ENCODE data around the gene RTRAF. TPM values are rescaled to one million over a fixed set of nuclear protein-coding genes. Genes with fewer than 3 reads are reported as not detected.

The RTRAF gene
- total and polyA plus RNA-seq, 12 donors: 178 to 276 (median 214) TPM

- Histone ChIP-seq H3K27me3 (no peaks in the 10 kb centered on the region), H3K4me3 (no peak overlapping the region), H3K27ac (peak overlapping the region in 2 of 10 donors; percentile 5 to 15), H3K36me3 (peaks cover 0 to 97% (median 17%) of the 10 kb centered on the region in 9 donors), H3K9me3 (no peaks in the 10 kb centered on the region), H3K4me1 (peaks cover 0 to 72% (median 56%) of the 10 kb centered on the region in 9 donors)
- ATAC-seq (no peak), DNase-seq (peak in 1 of 2 donors; percentile 39)
- intact Hi-C loops (cut with DNase I): loop anchor here in 8 of 10 donors (1.0 to 10.0 kb wide), 11 partner anchors 19 to 279 kb away; partner anchors contain the start of genes NID2 (in 6 of the 8) and PTGDR (in 1 of the 8)
- WGBS, 2 donors: 41 to 58% methylated on average over 4 of the region's 4 CpGs
- TF ChIP-seq, protein P1, sequence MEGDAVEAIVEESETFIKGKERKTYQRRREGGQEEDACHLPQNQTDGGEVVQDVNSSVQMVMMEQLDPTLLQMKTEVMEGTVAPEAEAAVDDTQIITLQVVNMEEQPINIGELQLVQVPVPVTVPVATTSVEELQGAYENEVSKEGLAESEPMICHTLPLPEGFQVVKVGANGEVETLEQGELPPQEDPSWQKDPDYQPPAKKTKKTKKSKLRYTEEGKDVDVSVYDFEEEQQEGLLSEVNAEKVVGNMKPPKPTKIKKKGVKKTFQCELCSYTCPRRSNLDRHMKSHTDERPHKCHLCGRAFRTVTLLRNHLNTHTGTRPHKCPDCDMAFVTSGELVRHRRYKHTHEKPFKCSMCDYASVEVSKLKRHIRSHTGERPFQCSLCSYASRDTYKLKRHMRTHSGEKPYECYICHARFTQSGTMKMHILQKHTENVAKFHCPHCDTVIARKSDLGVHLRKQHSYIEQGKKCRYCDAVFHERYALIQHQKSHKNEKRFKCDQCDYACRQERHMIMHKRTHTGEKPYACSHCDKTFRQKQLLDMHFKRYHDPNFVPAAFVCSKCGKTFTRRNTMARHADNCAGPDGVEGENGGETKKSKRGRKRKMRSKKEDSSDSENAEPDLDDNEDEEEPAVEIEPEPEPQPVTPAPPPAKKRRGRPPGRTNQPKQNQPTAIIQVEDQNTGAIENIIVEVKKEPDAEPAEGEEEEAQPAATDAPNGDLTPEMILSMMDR (IDR thresholded peaks at IDR 0.05): peak; percentile 63 to 94 (median 84)
These were observed 6.9 kb downstream of the RTRAF start for GRCh38 chr14:51996148-51996746.

DNA sequence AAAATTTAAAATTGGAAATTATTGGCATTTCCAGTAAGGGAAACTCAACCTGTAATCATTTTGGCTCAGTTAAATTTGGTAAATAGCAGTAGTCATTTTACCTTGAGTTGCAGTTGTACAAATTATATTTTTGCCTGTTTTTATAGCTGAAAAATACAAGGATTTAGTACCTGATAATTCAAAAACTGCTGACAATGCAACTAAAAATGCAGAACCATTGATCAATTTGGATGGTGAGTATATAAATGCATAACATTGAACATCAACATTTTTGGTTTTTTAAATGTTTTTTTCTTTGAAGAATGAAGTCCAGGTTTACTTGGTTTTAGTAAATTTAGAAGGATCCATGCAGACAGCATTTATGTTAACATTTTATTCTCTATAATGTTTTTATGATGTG, 9.0 kb downstream of the RTRAF start:
- H3K27me3 ChIP-seq: no peaks in the 10 kb centered on the region
- H3K36me3 ChIP-seq: peaks cover 0 to 97% (median 19%) of the 10 kb centered on the region in 9 donors
- H3K9me3 ChIP-seq: no peaks in the 10 kb centered on the region
- TF ChIP-seq, protein P1 (IDR thresholded peaks at IDR 0.05): no peak
- ATAC-seq: no peak
- intact Hi-C loops (cut with DNase I): loop anchor here in 7 of 10 donors (5.0 to 10.0 kb wide), 7 partner anchors 66 to 276 kb away; partner anchors contain the start of genes NID2 (in 5 of the 7) and PTGDR (in 1 of the 7)
- peaks cover 0 to 72% (median 46%) of the 10 kb centered on the region in 9 donors for H3K4me1 ChIP-seq
- H3K4me3 ChIP-seq: no peak overlapping the region
- H3K27ac ChIP-seq: no peak overlapping the region
- DNase-seq: no peak

DNA sequence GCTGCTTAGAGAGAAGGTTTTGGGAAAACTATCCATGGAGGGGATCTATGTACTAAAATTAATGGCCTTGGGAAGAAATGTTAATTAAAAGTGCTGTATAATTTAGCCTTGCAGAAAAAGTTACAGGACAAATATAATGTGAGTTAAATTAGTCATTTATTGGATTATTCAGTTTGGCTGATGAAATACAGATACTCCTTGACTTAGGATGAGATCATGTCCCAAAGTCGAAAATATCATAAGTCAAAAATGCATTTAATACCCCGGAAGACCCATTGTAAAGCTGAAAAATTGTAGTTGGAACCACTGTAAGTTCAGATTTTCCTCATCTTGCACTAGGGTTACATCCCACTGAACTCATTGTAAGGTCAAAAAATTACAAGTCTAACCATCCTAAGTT, 9.7 kb downstream of the RTRAF start:
- DNase-seq (no peak), ATAC-seq (no peak)
- intact Hi-C loops (cut with DNase I): loop anchor here in 7 of 10 donors (5.0 to 10.0 kb wide), 7 partner anchors 66 to 276 kb away; partner anchors contain the start of genes NID2 (in 5 of the 7) and PTGDR (in 1 of the 7)
- H3K4me3 ChIP-seq: no peak overlapping the region
- 70 to 73% methylated on average over 2 of the region's 2 CpGs for WGBS, 2 donors
- TF ChIP-seq, protein P1 (IDR thresholded peaks at IDR 0.05): no peak
- H3K36me3 ChIP-seq: peaks cover 0 to 97% (median 20%) of the 10 kb centered on the region in 9 donors
- peaks cover 0 to 73% (median 46%) of the 10 kb centered on the region in 9 donors for H3K4me1 ChIP-seq
- no peaks in the 10 kb centered on the region for H3K27me3 ChIP-seq
- no peak overlapping the region for H3K27ac ChIP-seq
- H3K9me3 ChIP-seq: no peaks in the 10 kb centered on the region

DNA sequence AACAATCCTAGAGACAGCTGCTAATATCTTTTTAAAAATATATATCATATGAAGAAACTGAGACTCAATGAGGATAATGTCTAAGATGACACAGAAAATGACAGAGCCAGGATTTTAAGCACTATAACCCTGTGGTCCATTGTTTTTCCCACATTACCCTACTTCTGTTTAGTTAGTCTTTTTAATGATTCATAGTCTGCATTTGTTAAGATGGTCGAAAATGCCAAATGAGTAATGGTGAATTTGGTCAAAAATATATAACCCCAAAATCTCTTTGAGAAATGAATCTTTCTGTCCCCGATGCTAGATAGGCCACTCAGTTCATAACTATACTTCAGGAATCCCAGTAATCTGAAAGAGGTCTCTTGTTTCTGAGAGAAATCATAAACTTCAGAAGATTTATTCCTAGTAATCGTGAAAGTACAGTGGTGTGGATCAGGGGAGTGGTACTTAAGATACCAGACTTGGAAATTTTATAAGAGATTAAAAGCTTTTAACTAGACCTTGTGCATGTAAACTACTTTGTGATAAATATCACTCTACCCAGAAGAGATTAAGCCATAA, 10.8 kb downstream of the RTRAF start:
- Histone ChIP-seq H3K27ac (peak overlapping the region in 4 of 10 donors; percentile 2 to 44 (median 18)), H3K27me3 (no peaks in the 10 kb centered on the region), H3K9me3 (no peaks in the 10 kb centered on the region), H3K4me1 (peaks cover 0 to 73% (median 37%) of the 10 kb centered on the region in 9 donors), H3K4me3 (no peak overlapping the region), H3K36me3 (peaks cover 0 to 97% (median 29%) of the 10 kb centered on the region in 9 donors)
- TF ChIP-seq, protein P1 (IDR thresholded peaks at IDR 0.05): no peak
- ATAC-seq (no peak), DNase-seq (no peak)
- intact Hi-C loops (cut with DNase I): loop anchor here in 2 of 10 donors (5.0 kb wide), 2 partner anchors 132 to 267 kb away; partner anchors contain the start of gene PTGDR (in 1 of the 2)
- WGBS, 2 donors: 59 to 69% methylated on average over 3 of the region's 3 CpGs

Measured in heart right ventricle (tissue), 16 donors.